GM12874 (cell line): Measurements from ENCODE around the gene SCN8A.

Experiments used
- TF ChIP-seq, protein P1 (sequence below): IDR thresholded peaks from 2 replicates; pipeline ENCODE4 v1.5.1; 2011; ENCODE audit warnings: low read depth, mild to moderate bottlenecking, control low read depth, low read length, moderate library complexity; ENCODE audit not compliant: insufficient read depth

The SCN8A gene

DNA sequence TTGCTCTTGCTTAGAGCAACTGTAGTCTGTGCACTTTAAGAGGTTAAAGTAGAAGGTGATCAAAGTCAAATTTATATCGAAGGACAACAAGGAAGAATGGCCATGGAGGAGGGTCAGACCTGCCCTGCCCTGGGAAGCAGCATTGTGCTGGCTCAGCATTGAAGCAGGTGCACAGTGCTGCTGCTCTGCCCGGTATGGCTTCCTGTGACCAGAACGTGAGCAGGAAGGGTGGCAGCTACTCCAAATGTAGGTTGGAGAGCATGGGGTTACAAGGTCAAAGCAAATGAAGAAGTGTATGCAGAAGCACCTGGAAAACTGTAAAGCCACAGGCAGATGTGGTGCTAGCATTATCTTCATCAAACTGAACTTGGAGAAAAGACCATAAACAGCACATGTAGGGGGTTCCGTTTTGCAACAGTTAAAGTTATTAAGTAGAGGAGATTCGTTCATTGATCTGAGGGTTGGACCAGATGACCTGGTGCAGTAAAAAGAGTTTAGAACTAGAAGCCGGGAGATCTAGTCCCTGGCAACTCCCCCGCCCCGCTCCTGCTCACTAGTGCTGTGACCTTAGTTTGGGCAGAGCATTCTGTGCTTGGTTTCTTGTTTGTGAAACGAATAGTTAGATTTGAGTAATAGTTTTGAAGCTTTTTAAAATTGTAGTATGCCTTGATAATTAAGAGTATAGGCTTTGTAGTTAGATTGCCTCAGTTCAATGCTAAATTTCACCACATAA, 84.2 kb downstream of the SCN8A start:
- TF ChIP-seq, protein P1, sequence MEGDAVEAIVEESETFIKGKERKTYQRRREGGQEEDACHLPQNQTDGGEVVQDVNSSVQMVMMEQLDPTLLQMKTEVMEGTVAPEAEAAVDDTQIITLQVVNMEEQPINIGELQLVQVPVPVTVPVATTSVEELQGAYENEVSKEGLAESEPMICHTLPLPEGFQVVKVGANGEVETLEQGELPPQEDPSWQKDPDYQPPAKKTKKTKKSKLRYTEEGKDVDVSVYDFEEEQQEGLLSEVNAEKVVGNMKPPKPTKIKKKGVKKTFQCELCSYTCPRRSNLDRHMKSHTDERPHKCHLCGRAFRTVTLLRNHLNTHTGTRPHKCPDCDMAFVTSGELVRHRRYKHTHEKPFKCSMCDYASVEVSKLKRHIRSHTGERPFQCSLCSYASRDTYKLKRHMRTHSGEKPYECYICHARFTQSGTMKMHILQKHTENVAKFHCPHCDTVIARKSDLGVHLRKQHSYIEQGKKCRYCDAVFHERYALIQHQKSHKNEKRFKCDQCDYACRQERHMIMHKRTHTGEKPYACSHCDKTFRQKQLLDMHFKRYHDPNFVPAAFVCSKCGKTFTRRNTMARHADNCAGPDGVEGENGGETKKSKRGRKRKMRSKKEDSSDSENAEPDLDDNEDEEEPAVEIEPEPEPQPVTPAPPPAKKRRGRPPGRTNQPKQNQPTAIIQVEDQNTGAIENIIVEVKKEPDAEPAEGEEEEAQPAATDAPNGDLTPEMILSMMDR, result no peak

DNA sequence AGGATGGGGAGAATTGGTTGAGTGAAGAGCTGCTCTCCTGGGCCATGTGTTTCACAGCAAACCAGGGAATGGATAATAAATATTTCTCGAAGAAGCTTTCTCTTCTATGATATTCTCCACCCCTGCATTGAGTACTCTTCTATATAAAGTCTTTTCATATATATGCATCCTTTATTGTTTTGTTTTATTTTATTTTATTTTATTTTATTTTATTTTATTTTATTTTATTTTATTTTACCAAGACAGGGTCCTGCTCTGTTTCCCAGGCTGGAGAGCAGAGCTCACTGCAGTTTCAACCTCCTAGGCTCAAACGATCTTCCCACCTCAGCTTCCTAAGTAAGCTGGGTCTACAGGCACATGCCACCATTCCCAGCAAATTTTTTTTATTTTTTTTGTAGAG, 85.8 kb downstream of the SCN8A start:
- TF ChIP-seq, protein P1, result no peak

DNA sequence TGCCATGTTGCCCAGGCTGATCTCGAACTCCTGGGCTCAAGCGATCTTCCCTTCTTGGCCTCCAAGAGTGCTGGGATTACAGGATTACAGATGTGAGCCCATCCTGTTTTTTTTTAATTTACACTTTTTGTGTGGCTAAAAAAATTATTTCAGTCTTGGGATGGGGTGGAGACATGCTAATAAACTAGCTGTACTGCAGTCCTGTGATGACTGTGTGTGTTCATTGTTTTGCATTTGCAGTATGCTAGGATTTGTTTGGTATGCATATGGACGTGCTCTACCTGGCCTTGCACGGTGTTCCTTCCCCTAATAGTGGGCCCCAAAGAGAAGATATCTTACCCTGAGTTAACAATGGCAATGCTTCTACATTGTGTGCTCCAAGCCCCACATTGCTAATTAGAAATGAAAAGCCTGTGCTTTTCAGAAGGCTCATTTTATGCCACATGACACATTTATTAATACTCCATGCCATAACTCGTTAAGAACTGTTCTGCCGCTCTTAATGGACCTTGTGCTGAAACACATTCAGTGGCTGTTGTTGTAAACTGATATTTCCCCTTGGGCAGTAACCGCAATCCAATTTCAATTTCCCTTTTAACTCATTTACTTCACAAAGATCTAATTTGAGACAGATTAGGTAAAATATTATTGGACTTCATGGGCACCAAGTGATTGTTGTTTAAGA, 86.4 kb downstream of the SCN8A start:
- TF ChIP-seq, protein P1, result no peak

DNA sequence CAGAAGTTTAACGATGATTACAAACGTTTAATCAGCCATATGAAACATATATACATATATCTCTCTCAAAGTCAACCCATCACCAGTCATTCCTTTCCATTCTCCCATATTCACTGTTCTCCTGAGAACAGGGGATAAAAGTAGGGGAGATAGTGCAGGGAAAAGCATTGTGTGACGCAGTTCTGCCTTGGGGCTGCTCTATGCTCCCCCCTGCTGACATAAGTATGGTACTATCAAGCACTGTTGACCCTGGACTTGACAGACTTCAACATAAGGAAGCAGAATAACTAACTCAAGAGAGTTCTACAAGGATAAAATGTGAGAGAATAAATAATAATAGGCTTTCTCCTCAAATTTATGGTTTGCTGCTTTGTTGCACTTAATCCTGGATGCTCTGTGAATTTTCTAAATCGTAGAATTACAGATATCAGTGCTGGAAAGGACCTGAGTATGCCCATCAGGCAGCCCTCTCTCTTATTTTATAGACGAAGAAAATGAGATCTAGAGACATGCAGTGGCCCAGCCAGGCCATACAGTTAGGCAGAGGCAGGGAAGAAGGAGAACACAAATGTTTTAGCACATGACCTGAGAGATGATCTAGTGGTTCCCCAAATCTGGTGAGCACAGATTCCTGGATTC, 87.2 kb downstream of the SCN8A start:
- TF ChIP-seq, protein P1, result peak; percentile 76

DNA sequence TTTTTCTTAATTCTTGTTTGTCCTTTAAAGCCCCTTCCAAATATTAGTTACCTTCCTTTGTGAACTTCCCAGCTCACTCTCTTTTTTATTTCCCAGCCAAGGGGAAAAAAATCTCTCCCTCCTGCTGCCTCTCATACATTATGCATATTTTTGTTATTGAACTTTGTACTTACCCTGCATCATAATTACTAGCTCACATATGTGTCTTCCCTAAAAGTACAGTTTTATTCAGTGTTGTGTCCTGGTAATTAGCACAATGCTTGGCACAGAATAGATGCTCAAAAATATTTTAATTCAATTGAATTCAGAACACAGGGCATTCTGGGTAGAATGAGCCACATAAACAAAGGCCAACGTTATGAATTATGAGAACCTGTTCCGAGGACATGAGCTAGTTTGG, 91.9 kb downstream of the SCN8A start:
- TF ChIP-seq, protein P1, result no peak

DNA sequence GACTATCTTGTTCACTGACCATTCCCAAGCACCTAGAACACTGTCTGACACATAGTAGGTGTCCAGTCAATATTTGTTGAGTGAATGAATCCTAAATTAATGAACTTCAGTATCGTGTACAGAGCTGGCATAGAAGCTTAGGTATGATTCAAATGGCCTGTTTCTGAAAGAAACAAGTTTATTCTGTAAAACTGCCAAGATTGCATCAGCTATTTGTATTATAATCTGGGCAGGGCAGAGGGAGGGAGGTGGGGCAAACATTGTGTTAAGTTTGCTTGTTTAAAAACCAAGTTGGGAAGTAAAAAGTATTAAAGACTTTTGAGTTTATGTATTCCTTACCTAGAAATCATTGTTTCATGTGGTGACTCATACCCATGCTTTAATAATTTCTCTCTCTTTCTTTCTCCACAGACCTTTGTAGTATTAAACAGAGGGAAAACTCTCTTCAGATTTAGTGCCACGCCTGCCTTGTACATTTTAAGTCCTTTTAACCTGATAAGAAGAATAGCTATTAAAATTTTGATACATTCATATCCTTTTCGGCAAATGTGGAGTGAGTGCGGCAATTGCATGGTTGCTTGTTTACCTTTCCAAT, 92.8 kb downstream of the SCN8A start:
- TF ChIP-seq, protein P1, result no peak

DNA sequence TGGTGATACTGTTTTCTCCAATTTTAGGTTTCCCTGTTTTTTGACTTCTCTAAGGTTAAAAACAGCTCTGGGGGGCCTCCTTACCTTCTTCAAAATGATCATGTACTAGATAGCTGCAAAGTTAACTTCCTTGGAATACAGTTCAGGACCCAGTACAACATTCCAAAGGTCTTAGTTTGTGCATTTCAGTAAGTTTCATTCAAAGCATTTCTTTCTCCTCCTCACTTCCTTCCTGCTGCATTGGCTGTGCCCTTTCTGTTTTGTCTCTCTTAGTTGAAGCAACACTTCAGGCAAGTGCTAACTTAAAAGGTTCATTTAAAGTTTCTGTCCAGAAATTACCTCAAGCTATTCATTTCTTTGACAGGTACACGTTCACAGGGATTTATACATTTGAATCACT, 95.7 kb downstream of the SCN8A start:
- TF ChIP-seq, protein P1, result no peak
